Neural cell (in vitro differentiated cells): Measurements from ENCODE around the gene OR13J1.

Source experiments
- EP300 ChIP-seq: fragments of 450-650 bp; conservative IDR thresholded peaks from 2 replicates; pipeline ENCODE4 v1.6.1; 2014; ENCODE audit warnings: antibody characterized with exemption, mild to moderate bottlenecking, moderate library complexity; ENCODE audit not compliant: poor library complexity, severe bottlenecking
- EZH2 ChIP-seq: fragments of 200-600, 300-800 bp; shearing (Covaris generic), sonication (generic); IDR thresholded peaks from 2 replicates; pipeline ENCODE4 v1.6.1; 2014; ENCODE audit warnings: antibody characterized with exemption, low read length, borderline replicate concordance, mild to moderate bottlenecking; ENCODE audit not compliant: insufficient read depth, poor library complexity, severe bottlenecking
- MXI1 ChIP-seq: fragments of 450-650 bp; conservative IDR thresholded peaks from 2 replicates; pipeline ENCODE4 v1.6.1; 2014; ENCODE audit warnings: antibody characterized with exemption, mild to moderate bottlenecking; ENCODE audit not compliant: poor library complexity, severe bottlenecking
- POLR2AphosphoS5 ChIP-seq: IDR thresholded peaks from 2 replicates; pipeline ENCODE4 v1.6.1; 2012
- SMC3 ChIP-seq: fragments of 450-650 bp; conservative IDR thresholded peaks from 2 replicates; pipeline ENCODE4 v1.6.1; 2014; ENCODE audit warnings: antibody characterized with exemption, mild to moderate bottlenecking, moderate library complexity; ENCODE audit not compliant: poor library complexity
- TF ChIP-seq, protein P1 (sequence below): fragments of 450-650 bp; IDR thresholded peaks from 2 replicates; pipeline ENCODE4 v1.5.1; 2014; ENCODE audit warnings: antibody characterized with exemption, mild to moderate bottlenecking, moderate library complexity; ENCODE audit not compliant: poor library complexity, severe bottlenecking
- TF ChIP-seq, protein P2 (sequence below): IDR thresholded peaks from 2 replicates; pipeline ENCODE4 v1.6.1; 2012; ENCODE audit warnings: borderline replicate concordance

- TF ChIP-seq, protein P1, sequence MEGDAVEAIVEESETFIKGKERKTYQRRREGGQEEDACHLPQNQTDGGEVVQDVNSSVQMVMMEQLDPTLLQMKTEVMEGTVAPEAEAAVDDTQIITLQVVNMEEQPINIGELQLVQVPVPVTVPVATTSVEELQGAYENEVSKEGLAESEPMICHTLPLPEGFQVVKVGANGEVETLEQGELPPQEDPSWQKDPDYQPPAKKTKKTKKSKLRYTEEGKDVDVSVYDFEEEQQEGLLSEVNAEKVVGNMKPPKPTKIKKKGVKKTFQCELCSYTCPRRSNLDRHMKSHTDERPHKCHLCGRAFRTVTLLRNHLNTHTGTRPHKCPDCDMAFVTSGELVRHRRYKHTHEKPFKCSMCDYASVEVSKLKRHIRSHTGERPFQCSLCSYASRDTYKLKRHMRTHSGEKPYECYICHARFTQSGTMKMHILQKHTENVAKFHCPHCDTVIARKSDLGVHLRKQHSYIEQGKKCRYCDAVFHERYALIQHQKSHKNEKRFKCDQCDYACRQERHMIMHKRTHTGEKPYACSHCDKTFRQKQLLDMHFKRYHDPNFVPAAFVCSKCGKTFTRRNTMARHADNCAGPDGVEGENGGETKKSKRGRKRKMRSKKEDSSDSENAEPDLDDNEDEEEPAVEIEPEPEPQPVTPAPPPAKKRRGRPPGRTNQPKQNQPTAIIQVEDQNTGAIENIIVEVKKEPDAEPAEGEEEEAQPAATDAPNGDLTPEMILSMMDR = no peak
- TF ChIP-seq, protein P2, sequence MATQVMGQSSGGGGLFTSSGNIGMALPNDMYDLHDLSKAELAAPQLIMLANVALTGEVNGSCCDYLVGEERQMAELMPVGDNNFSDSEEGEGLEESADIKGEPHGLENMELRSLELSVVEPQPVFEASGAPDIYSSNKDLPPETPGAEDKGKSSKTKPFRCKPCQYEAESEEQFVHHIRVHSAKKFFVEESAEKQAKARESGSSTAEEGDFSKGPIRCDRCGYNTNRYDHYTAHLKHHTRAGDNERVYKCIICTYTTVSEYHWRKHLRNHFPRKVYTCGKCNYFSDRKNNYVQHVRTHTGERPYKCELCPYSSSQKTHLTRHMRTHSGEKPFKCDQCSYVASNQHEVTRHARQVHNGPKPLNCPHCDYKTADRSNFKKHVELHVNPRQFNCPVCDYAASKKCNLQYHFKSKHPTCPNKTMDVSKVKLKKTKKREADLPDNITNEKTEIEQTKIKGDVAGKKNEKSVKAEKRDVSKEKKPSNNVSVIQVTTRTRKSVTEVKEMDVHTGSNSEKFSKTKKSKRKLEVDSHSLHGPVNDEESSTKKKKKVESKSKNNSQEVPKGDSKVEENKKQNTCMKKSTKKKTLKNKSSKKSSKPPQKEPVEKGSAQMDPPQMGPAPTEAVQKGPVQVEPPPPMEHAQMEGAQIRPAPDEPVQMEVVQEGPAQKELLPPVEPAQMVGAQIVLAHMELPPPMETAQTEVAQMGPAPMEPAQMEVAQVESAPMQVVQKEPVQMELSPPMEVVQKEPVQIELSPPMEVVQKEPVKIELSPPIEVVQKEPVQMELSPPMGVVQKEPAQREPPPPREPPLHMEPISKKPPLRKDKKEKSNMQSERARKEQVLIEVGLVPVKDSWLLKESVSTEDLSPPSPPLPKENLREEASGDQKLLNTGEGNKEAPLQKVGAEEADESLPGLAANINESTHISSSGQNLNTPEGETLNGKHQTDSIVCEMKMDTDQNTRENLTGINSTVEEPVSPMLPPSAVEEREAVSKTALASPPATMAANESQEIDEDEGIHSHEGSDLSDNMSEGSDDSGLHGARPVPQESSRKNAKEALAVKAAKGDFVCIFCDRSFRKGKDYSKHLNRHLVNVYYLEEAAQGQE = no peak
- TF ChIP-seq EP300 (no peak), POLR2AphosphoS5 (no peak), MXI1 (no peak), SMC3 (no peak), EZH2 (no peak)
Observed at GRCh38 chr9:35858458-35858857, 11.7 kb downstream of the OR13J1 start.
